GM21737 (cell line): ENCODE results near the gene SLC17A9.

Source experiments
- ATAC-seq: cut with Tn5 transposase; IDR thresholded peaks from one replicate; pipeline ENCODE4 v1.9.1; 2021; ENCODE audit warnings: mild to moderate bottlenecking, moderate library complexity; ENCODE audit not compliant: unreplicated experiment

The SLC17A9 gene

GRCh38 chr20:62980380-62980960 lies 28.0 kb downstream of the SLC17A9 start:
- no peak for ATAC-seq

GRCh38 chr20:62980970-62981369 lies 28.5 kb downstream of the SLC17A9 start:
- ATAC-seq: no peak

- ATAC-seq: no peak
Observed at GRCh38 chr20:62982124-62983075, 29.9 kb downstream of the SLC17A9 start.

GRCh38 chr20:62983210-62983609 lies 30.7 kb downstream of the SLC17A9 start:
- ATAC-seq: no peak

- no peak for ATAC-seq
Observed at GRCh38 chr20:62984666-62985443, 32.3 kb downstream of the SLC17A9 start.

- no peak for ATAC-seq
Observed at GRCh38 chr20:62985444-62985778, 32.9 kb downstream of the SLC17A9 start.

GRCh38 chr20:62986257-62986800 lies 33.8 kb downstream of the SLC17A9 start:
- no peak for ATAC-seq

- ATAC-seq: no peak
Observed at GRCh38 chr20:62987114-62987513, 34.6 kb downstream of the SLC17A9 start.

GRCh38 chr20:62989201-62989601 lies 36.7 kb downstream of the SLC17A9 start:
- ATAC-seq: no peak

- no peak for ATAC-seq
Observed at GRCh38 chr20:62990306-62990825, 37.9 kb downstream of the SLC17A9 start.

- no peak for ATAC-seq
Observed at GRCh38 chr20:62991196-62991807, 38.8 kb downstream of the SLC17A9 start.

GRCh38 chr20:62991863-62992262 lies 39.4 kb downstream of the SLC17A9 start:
- no peak for ATAC-seq

- no peak for ATAC-seq
Observed at GRCh38 chr20:62993856-62994494, 41.5 kb downstream of the SLC17A9 start.

- no peak for ATAC-seq
Observed at GRCh38 chr20:62994869-62995281, 42.4 kb downstream of the SLC17A9 start.

GRCh38 chr20:62995481-62995880 lies 43.0 kb downstream of the SLC17A9 start:
- no peak for ATAC-seq

- ATAC-seq: no peak
Observed at GRCh38 chr20:62995898-62996595, 43.5 kb downstream of the SLC17A9 start.

- no peak for ATAC-seq
Observed at GRCh38 chr20:62996596-62996982, 44.1 kb downstream of the SLC17A9 start.

- no peak for ATAC-seq
Observed at GRCh38 chr20:62997417-62998035, 45.0 kb downstream of the SLC17A9 start.

- no peak for ATAC-seq
Observed at GRCh38 chr20:62998449-62998848, 45.9 kb downstream of the SLC17A9 start.
